NCI-H1694 (cell line): ENCODE results near the gene FARS2.

Source experiments
- DNase-seq: peaks from one replicate; lab custom pipeline; 2025; lab: John Stamatoyannopoulos, UW

FARS2 gene

GRCh38 chr6:5509106-5509505 is 247.8 kb downstream of the FARS2 start:
- no peak for DNase-seq

GRCh38 chr6:5510331-5511133 is 249.2 kb downstream of the FARS2 start:
- no peak for DNase-seq

- DNase-seq, result no peak
Observed at GRCh38 chr6:5511954-5512353, 250.6 kb downstream of the FARS2 start.

- no peak for DNase-seq
Observed at GRCh38 chr6:5512422-5512821, 251.1 kb downstream of the FARS2 start.

GRCh38 chr6:5513408-5513807 is 252.1 kb downstream of the FARS2 start:
- DNase-seq, result no peak

- DNase-seq, result no peak
Observed at GRCh38 chr6:5514353-5514752, 253.0 kb downstream of the FARS2 start.

GRCh38 chr6:5515200-5515599 is 253.9 kb downstream of the FARS2 start:
- DNase-seq, result no peak

- no peak for DNase-seq
Observed at GRCh38 chr6:5516036-5516435, 254.7 kb downstream of the FARS2 start.

GRCh38 chr6:5517796-5518195 is 256.5 kb downstream of the FARS2 start:
- no peak for DNase-seq

GRCh38 chr6:5518936-5519491 is 257.7 kb downstream of the FARS2 start:
- DNase-seq, result no peak

GRCh38 chr6:5520796-5521195 is 259.5 kb downstream of the FARS2 start:
- no peak for DNase-seq

GRCh38 chr6:5521322-5521721 is 260.0 kb downstream of the FARS2 start:
- no peak for DNase-seq

- no peak for DNase-seq
Observed at GRCh38 chr6:5522147-5522546, 260.8 kb downstream of the FARS2 start.

GRCh38 chr6:5524110-5524509 is 262.8 kb downstream of the FARS2 start:
- DNase-seq, result no peak

GRCh38 chr6:5525209-5525608 is 263.9 kb downstream of the FARS2 start:
- DNase-seq, result no peak

GRCh38 chr6:5529015-5529414 is 267.7 kb downstream of the FARS2 start:
- no peak for DNase-seq

- no peak for DNase-seq
Observed at GRCh38 chr6:5529733-5530132, 268.4 kb downstream of the FARS2 start.

GRCh38 chr6:5531161-5531560 is 269.8 kb downstream of the FARS2 start:
- DNase-seq, result no peak

- no peak for DNase-seq
Observed at GRCh38 chr6:5531853-5532375, 270.6 kb downstream of the FARS2 start.

- DNase-seq, result no peak
Observed at GRCh38 chr6:5532941-5533340, 271.6 kb downstream of the FARS2 start.

GRCh38 chr6:5534643-5535042 is 273.3 kb downstream of the FARS2 start:
- no peak for DNase-seq

GRCh38 chr6:5536644-5537043 is 275.3 kb downstream of the FARS2 start:
- DNase-seq, result no peak

- no peak for DNase-seq
Observed at GRCh38 chr6:5537132-5537531, 275.8 kb downstream of the FARS2 start.

GRCh38 chr6:5537967-5538366 is 276.7 kb downstream of the FARS2 start:
- no peak for DNase-seq
